ENCODE data around the gene EIF2B1.

GRCh38 chr12:123643911-123644310, 10.4 kb upstream of the EIF2B1 start:
- TF ChIP-seq CTCF (IDR thresholded peaks at IDR 0.05) (no peak), POLR2AphosphoS5 (IDR thresholded peaks at IDR 0.05; ENCODE audit: insufficient read depth in 1 of 2, low read depth in 1 of 2) (no peak)
